IPS-NIHi7 (cell line): ENCODE measurements around the gene FIGNL2.
A peak's percentile ranks its signal among the peaks of the same experiment; 100 is the strongest.
"Not testable (repeated sequence)": the region's sequence is repeated elsewhere in the genome, so short reads cannot be mapped to it uniquely, and the experiment has no call there.

Experiments
- DNase-seq: peaks from one replicate; pipeline ENCODE4 v3.0.0; 2012; ENCODE audit warnings: mixed read lengths; ENCODE audit errors: extremely low spot score

The FIGNL2 gene

DNA sequence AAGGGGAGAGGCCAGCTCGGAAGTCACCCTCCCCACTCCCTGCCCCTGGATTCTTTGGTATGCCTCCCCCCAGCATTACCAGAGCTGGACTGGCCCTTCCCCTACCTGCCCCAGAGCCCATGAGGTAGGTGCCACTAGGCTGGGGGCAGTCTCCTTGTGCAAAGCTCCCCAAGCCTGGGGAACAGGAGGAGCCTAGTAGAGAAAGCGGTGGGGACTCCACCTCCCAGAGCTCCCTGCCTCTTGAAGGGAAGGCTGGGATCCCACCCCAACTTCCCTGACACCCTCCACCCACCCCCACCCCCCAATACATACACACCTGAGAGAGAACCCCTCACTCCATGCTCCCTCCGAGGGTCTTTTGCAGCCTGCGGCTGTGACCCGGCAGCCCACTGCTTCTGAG is 30.4 kb downstream of the FIGNL2 start:
- DNase-seq = no peak

DNA sequence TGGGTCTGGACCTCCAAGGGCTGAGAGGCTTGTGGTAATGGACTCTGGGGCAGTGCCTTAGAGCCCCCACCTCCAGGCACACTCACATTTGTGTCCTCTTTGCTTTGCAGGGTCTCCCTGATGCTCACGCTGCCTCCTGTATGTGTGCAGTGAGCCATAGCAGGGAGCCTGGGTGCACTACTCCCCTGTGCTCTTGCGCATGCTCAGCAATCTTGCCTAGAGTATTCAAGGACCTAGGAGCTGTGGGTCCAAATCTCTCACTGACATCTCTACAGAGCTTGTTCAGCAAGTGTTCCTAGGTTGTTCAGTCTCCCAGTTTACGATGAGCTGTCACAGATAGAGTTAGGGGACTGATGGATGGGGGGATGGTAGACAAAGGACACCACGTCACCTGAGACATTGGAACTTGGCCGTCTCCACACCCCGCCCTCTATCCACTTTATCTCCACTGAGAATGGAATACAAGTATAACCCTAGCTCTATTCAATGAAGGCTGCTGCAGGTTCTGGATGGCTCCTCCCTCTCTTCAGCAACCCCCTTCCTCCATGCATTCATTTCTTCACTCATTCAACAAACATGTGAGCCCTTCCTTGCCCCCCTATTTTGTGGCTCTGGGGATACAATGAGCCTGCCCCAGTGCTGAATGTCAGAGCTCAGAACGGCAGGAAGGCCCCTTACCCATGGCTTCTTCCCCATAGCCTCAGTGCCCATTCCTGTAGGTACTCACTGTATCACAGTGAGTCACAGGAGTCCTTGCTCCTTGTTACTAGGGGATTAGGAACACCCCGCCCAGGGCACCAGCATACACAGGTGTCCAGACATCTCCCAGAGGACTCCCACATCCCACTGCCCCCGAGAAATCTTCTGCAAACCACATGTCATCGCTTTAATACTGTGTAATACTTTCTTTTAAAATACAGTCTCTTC is 31.2 kb downstream of the FIGNL2 start:
- DNase-seq = no peak

DNA sequence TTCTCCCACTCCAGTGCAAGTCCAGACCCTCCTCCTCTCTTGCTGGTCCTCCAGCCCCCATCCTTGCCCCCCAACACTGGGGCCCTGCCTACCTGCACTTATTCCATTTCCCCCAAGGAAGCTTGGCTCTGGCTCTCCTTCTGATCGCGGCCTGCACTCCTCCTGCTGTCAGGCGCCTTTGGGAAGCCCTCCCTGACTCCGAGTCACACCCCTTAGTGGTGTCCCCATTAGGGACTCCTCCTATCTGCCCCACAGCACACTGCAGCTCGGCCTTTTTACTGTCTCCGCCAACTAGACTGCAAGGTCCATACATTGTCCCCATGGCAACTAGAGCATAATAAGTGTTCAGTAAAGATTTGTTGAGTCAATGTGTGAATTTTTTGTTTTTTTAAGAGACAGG is 32.9 kb downstream of the FIGNL2 start:
- peak; percentile 56 for DNase-seq

DNA sequence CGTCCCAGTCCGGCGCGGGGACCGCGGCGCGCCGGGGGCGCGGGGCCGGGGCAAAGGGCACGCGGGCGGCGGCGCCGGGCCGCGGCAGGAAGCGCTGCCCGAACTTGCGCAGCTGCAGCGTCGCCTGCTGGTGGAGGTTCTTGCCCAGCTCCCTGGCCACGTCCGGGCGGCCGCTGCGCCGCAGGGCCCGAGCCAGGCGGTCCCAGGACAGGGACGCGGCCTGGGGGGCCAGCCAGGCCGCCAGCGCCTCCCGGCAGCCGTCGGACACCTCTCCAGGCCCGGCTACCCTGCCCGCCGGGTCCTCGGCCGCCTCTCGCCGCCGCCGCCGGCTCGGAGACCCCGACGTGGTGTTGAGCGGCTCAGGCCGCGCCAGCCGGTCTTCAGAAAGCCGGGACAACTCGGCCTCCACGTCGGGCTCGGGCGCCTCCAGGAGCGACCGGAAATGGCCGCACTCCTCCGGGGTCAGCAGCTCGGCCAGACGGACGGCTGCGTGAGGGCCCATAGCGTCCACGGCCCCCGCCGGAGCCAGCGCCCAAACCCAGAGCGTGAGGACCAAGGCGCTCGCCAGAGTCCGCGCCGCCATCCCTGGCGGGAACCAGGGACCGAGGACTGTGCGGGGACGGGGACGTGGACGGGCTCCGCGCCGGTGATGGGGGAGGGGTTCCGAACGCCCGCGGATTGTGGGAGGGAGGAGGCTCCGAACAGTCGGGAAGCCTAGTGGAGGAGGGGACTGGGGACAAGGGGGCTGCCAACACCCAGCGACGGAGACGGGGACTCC is 34.0 kb downstream of the FIGNL2 start:
- peak; percentile 88 for DNase-seq

DNA sequence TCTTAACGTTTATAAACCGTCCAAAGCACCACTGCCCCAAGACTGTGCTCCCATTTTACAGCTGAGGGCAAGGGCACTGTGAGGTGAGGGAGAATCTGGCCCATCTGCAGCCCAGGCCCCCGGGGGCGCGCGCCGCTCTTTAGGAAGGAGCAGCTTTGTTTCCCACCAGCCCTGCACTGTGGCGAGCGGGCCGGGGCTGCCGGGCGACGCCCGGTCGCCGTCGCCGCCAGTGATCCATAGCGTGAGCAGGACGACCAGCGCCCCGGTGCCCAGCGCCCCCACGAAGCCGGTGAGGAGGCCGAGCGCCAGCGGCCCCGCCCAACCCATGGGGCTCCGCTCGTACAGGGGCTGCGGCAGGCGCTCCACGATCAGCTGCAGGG is 34.6 kb downstream of the FIGNL2 start:
- DNase-seq = peak; percentile 66

DNA sequence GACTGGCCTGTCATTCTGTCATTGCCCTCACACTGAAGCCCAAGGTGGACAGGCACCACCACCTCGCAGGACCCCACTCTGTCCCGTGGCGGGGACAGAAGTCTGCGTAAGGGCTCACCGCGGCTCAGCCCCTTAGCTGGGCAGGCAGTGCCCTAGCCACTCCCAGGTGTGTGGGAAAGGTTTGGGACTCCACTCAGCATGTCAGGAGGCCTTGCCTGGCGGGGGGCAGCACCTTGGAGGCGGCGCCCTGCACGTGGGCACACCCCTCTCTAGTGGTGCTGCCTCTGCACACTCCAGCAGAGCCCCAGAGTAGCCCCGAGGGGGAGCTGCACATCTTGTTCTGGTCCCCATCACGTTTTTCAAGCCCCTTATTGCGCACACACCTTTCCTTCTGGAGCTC is 35.6 kb downstream of the FIGNL2 start:
- DNase-seq = no peak

DNA sequence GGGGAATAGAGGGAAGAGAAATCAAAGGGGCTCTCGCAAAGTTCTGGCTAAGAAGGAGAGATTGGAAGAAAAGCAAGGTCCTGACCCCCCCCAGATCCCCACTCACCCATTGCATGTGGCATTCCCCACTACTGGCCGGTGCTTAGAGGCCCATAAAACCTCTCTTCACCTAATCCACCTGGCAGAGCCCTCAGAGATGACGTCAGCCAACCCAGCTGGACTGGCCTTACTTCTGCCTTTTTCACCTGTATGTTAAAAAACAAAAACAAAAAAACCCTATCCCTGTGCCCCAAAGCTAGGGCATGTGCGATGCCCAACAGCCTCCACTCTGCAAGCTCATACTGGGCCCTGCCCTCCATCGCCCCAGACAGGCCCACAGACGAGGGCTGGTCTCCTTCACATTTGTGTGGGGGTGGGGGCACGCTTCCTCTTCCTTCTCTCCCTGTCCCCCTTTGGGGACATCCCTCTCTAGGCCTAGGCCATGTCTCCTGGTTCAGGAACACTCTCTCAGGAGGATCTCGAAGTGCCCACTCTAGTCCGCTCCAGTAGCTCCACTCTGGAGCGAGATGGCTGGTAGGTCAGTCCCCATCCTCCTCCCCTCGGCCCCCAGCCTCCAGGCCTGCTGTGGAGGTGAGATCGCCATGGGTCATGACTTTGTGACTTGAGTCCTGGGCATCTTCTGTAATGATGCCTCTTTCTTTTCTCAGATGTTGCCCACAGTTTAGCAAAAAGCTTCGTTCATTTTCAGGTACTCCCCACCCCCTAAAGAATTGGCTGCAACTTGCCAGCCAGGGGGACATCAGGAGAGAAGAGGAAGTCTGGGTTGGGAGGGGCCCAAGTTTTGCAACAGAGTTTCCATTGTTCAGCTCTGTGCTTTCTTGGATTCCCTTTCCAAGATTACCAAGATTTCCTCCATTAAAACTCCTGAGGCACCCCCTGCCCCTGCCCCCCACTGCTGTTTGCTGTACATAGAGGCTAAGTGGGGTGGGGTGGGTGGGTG is 37.0 kb downstream of the FIGNL2 start:
- no peak for DNase-seq

DNA sequence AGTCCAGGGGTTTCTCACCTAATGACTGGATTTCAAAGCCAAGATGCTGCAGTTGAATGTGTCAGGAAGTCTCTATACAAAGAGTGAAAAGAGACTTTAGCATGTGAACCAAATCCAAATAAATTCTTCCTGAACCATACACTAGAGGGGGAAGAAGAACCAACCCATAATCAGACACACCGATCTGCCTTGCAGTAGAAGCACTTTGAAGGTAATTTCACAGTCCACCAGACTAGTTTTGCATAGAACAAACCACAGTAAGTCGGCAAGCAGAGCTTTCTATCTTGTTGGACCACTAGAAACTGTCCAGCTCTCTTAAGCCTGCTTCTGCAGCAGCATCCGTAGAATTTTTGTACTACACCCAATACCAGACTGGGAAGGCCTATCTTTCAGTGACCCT is 39.3 kb downstream of the FIGNL2 start:
- no peak for DNase-seq

DNA sequence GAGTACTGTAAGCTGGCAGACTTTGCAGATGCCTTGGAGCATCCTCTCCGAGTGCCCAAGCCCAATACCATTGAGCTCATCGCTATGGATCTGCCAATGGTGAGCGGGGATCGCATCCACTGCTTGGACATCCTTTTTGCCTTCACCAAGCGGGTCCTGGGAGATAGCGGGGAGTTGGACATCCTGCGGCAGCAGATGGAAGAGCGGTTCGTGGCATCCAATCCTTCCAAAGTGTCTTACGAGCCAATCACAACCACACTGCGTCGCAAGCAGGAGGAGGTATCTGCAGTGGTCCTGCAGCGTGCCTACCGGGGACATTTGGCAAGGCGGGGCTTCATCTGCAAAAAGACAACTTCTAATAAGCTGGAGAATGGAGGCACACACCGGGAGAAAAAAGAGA is 41.6 kb downstream of the FIGNL2 start:
- DNase-seq = no peak

DNA sequence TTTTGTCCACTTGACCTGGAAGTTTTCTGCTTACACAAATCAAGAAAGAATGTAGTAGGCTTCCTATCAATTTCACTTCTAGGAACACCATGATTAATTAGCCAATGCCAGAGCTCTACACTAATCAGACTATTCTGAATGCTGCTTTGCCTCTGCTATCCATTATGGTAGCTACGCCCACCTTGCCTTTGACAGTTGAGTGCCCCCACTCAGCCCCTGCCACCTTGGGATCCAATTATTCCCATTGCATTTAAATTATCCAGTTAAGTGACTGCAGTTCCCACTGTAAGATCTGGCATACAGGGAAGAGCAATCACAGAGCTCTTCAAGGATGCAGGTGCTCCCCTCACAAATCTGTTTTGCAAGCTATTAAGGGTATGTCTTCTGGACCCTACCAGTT is 47.5 kb downstream of the FIGNL2 start:
- DNase-seq = no peak

DNA sequence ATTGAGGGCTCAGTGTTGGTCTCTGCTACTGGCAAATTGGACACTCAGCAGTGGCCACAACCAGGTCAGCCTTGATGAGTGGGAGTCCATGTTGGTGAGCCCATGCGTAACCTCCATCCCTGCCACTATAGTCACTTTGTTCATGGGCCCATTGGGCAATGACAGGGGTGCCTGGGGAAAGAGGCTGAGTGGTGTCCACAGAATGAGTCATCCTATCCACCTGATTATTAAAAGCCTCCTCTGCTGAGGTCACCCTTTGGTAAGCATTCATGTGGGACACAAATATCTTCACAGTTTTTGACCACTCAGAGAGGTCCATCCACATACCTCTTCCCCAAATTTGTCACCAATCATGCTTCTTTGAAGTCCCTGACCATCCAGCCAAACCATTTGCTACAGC is 50.0 kb downstream of the FIGNL2 start:
- DNase-seq = no peak

DNA sequence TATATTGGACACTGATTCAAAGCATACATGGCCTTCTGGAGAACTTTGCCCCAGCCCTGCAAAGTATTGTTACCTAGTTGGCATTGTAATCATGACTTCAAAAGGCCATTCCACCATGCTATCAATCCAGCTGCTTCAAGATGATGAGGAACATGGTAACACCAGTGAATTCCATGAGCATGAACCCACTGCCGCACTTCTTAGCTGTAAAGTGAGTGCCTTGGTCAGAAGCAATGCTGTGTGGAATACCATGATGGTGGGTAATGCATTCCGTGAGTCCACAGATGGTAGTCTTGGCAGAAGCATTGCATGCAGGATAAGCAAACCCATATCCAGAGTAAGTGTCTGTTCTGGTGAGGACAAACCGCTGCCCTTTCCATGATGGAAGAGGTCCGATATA is 50.5 kb downstream of the FIGNL2 start:
- not testable (repeated sequence) for DNase-seq

DNA sequence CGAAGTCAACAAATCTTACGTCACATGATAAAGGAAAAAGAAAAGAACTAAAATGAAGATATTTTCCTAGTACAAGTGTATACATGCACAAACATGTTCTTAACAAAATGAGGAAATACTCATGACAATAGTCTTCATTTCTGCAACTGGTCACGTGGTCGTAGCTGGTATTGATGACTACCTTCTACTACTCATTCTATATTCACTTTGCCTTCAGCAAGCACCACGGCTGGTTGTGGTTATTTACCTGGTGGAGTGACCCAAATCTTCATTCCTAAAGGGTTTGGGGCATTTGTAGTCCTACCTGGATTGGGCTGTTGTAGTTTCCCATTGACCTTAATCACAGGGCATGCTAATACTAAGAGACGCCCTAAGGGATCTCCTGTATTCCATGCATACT is 51.2 kb downstream of the FIGNL2 start:
- no peak for DNase-seq

DNA sequence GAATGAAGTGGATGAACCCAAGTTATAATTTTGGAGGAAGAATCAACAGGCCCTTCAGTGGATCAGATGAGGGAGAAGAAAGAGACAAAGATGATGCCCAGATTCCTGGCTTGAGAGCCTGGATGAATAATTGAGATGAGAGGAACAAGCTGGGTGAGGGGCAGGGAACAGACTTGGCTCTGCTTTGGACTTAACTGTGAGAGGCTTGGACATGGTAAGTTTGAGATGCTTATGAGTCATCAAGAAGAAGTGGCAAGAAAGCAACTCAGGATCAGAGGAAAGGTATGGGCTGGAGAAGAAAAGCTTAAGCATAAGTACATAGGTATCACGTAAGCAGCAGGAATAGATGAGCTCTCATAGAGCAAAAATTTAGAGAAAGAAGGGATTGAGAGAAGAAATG is 55.3 kb downstream of the FIGNL2 start:
- no peak for DNase-seq

DNA sequence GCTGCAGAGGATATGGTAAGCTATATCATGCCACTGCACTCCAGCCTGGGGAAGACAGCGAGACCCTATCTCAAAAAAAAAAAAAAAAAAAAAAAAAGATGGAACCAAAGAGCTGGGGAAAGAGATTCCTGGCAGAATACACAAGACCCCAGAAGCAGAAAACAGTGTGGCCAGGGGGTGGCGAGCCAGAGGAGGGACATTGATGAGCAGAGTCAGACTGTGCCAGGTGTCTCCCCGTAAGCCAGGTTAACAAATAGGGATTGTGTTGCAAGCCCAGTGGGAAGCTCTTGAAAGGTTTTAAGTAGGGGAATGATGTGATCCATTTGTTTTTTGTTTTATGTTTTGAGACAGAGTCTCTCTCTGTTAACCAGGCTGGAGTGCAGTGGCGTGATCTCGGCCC is 56.1 kb downstream of the FIGNL2 start:
- no peak for DNase-seq

DNA sequence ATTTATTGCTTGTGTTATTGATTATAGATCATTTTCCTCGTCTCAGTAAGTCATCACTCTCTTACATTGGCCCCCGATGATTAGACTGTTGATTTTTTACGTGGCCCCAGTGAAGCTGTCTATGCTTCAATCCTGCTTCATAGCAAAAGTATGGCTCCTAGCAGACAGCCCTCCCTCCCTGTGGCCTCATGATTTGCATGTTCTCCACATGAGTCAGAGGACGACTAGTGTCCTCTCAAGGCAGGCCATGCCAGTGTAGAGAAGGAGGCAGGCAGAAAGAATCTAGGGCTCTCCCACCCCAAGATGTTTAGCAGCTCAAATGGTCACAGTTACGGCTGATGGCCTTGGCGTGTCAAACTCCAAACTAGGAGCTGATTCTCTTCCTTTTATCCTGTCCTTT is 59.6 kb downstream of the FIGNL2 start:
- peak; percentile 39 for DNase-seq

DNA sequence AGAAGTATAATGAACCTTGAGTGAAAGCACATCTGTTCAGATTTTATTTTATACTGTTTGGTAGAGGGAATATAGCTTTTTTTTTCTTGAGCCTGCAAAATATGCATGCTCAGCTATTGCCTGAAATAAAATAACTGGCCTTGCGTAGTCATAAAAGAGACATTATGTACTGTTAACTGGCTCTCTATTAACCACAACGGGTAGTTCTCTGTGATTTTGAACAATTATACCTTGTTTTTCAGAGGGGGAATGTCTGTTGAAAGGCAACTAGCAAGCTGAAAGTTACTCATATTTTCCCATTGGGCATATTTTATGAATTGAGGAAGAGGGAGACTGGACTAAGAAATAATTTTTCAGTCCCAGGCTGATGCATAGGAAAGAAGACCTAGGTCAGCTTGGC is 62.6 kb downstream of the FIGNL2 start:
- DNase-seq = no peak

DNA sequence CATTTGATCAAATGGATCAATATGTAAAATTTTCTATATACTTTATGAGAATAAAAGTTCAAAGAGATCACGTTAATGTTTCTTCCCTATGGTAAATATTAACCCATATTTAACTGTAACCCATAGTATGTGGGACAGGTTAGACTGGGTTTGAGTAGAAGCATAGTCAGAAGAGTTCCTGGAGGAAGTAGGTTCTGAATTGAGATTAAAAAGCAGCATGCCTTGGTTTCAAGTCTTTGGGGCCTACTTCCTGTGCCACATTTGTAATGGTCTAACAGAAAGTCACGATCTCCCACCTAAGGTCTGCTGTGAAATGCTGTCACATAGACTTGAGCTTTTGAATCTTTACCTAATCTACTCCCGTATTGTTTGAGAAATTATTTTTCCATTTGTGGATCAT is 63.8 kb downstream of the FIGNL2 start:
- DNase-seq = no peak

DNA sequence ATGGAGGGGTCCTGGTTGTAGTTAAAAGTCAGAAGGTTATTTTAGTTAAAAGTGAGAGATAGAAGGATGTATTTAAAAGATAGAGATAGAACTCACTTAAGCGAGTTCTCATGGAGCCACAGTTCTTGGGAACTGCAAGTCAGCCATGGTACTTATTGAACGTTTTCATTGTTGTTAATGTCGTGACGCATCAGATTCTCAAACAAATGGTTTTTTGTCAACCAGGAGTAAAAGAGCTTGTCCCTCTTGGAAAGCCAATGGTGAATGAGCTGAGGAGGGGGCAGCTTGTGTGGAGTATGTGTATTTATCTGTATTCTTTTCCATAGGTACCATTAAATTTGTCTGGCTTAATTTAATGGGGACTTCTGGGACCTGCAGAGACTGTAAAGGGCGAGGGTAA is 68.6 kb downstream of the FIGNL2 start:
- DNase-seq = no peak

DNA sequence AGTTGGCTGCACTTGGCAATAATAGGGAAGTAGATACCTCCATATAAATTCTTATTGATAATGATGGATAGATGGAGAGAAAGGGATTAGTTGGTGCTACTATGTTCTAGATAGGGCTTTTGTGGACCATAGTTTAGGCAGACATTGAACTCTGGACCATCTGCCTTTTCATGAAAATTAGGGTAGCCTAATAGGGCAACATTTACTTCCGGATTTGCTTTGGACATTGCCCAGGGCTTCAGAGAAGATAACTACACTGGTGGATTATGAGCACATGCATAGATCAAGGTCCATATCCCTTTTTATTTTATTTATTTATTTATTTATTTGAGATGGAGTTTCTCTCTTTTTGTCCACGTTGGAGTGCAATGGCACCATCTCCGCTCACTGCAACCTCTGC is 70.5 kb downstream of the FIGNL2 start:
- no peak for DNase-seq

DNA sequence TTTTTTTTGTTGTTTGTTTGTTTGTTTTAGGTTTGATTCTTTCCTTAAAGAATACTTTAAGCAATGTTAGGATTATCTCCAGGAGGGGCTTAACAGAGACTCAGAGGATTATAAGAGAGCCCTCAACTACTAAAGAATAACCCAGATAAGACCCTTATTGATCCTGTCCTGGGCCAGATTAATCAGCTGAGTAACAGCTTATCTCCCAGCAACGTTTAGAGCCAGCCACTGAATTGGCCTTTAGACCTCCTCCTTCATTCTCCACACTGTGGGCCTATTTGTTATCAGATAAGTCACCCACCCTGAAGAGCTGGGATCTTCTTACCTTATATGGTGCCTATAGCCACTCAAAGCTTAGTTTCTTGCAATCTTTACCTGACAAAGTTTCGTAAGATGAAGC is 71.1 kb downstream of the FIGNL2 start:
- DNase-seq = peak; percentile 22

DNA sequence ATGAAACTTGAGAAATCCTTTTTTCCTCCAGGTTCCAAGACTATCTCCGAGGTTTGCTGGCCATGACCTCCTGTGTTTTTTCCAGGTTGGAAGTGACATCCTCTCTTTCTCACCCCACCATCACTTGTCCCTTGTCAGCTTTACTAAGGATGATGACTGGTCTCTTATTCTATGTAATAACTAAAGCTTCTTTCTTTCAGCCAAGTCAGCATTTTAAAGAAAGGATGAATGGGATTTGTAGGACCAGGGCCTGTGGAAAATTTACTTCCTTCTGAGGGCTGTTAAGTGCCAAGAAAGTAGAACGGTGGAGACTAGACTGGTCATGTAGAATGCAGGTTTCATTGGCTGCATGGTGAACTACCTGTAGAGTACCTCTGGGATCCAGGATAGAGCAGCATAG is 73.6 kb downstream of the FIGNL2 start:
- no peak for DNase-seq
